HEK293 (cell line): ENCODE data around the gene ACADVL.

ENCODE experiments used
- CTCF ChIA-PET: fragments of 350-600 bp; formaldehyde crosslinking; extraction: SDS; loops from one replicate; lab custom pipeline; 2021; ENCODE audit warnings: antibody characterized with exemption; lab: Yijun Ruan, JAX
- POLR2A ChIA-PET: fragments of 300-600 bp; formaldehyde crosslinking; extraction: SDS; loops from one replicate; lab custom pipeline; 2020; ENCODE audit warnings: antibody characterized with exemption, inconsistent platforms; lab: Yijun Ruan, JAX
- H3K27ac ChIP-seq: fragments of 200-500 bp; sonication (Bioruptor generic); 2 replicates; pipeline ENCODE4 v1.5.1; 2014; ENCODE audit warnings: low read depth, low read length, control low read depth, inconsistent platforms; ENCODE audit errors: extremely low read depth
- H3K36me3 ChIP-seq, 2 experiments: fragments of 200-500 bp in 1 of 2; sonication (Bioruptor generic) in 1 of 2; 1 replicate in 1 of 2; 2 replicates in 1 of 2; pipeline ENCODE4 v1.5.1; 2014 to 2017; ENCODE audit warnings: inconsistent platforms in 2 of 2, low read length in 2 of 2; ENCODE audit not compliant: control insufficient read depth in 2 of 2, insufficient read depth in 1 of 2
- H3K4me1 ChIP-seq: fragments of 200-500 bp; sonication (Bioruptor generic); 2 replicates; pipeline ENCODE4 v1.5.1; 2014; ENCODE audit warnings: mild to moderate bottlenecking, low read length, inconsistent platforms; ENCODE audit not compliant: control insufficient read depth, insufficient read depth
- H3K4me3 ChIP-seq: 2 replicates; pipeline ENCODE4 v1.5.1; 2011; ENCODE audit warnings: low read depth, mild to moderate bottlenecking, control low read depth, low read length, moderate library complexity
- H3K9me3 ChIP-seq: fragments of 200-500 bp; sonication (Bioruptor generic); 2 replicates; pipeline ENCODE4 v1.5.1; 2014; ENCODE audit warnings: low read depth, low read length, inconsistent platforms; ENCODE audit not compliant: control insufficient read depth, insufficient read depth
- GFI1B ChIP-seq: fragments of 450-650 bp; formaldehyde crosslinking; IDR thresholded peaks from 2 replicates; pipeline ENCODE4 v1.5.1; 2016; ENCODE audit warnings: missing biosample characterization, missing genetic modification characterization
- GLIS2 ChIP-seq: fragments of 450-650 bp; formaldehyde crosslinking; IDR thresholded peaks from 2 replicates; pipeline ENCODE4 v1.5.1; 2016; ENCODE audit warnings: missing biosample characterization, missing genetic modification characterization
- MYNN ChIP-seq: fragments of 450-650 bp; formaldehyde crosslinking; IDR thresholded peaks from 2 replicates; pipeline ENCODE4 v1.5.1; 2016; ENCODE audit warnings: missing biosample characterization, missing genetic modification characterization, borderline replicate concordance
- OSR2 ChIP-seq: fragments of 450-650 bp; formaldehyde crosslinking; IDR thresholded peaks from 2 replicates; pipeline ENCODE4 v1.5.1; 2016; ENCODE audit warnings: missing biosample characterization, missing genetic modification characterization
- PRDM10 ChIP-seq: fragments of 450-650 bp; formaldehyde crosslinking; IDR thresholded peaks from 2 replicates; pipeline ENCODE4 v1.5.1; 2016; ENCODE audit warnings: missing biosample characterization, missing genetic modification characterization
- SP7 ChIP-seq: fragments of 450-650 bp; formaldehyde crosslinking; IDR thresholded peaks from 2 replicates; pipeline ENCODE4 v1.5.1; 2016; ENCODE audit warnings: missing biosample characterization, missing genetic modification characterization
- YY1 ChIP-seq: fragments of 450-650 bp; formaldehyde crosslinking; IDR thresholded peaks from 2 replicates; pipeline ENCODE4 v1.5.1; 2018; ENCODE audit warnings: missing biosample characterization, missing genetic modification characterization
- ZBTB1 ChIP-seq: fragments of 450-650 bp; formaldehyde crosslinking; IDR thresholded peaks from 2 replicates; pipeline ENCODE4 v1.5.1; 2016; ENCODE audit warnings: missing biosample characterization, missing genetic modification characterization
- ZBTB48 ChIP-seq: fragments of 450-650 bp; formaldehyde crosslinking; IDR thresholded peaks from 2 replicates; pipeline ENCODE4 v1.5.1; 2016; ENCODE audit warnings: missing biosample characterization, missing genetic modification characterization
- ZFP3 ChIP-seq: fragments of 450-650 bp; formaldehyde crosslinking; IDR thresholded peaks from 2 replicates; pipeline ENCODE4 v1.5.1; 2016; ENCODE audit warnings: low read depth, missing biosample characterization, missing genetic modification characterization
- ZNF221 ChIP-seq: fragments of 450-650 bp; formaldehyde crosslinking; IDR thresholded peaks from 2 replicates; pipeline ENCODE4 v1.5.1; 2017; ENCODE audit warnings: missing biosample characterization, missing genetic modification characterization, borderline replicate concordance
- ZNF266 ChIP-seq: fragments of 450-650 bp; formaldehyde crosslinking; IDR thresholded peaks from 2 replicates; pipeline ENCODE4 v1.5.1; 2016; ENCODE audit warnings: missing biosample characterization, missing genetic modification characterization, low read depth
- ZNF280D ChIP-seq: fragments of 450-650 bp; formaldehyde crosslinking; IDR thresholded peaks from 2 replicates; pipeline ENCODE4 v1.5.1; 2016; ENCODE audit warnings: missing biosample characterization, missing genetic modification characterization
- TF ChIP-seq, protein P1 (sequence below): fragments of 450-650 bp; formaldehyde crosslinking; IDR thresholded peaks from 2 replicates; pipeline ENCODE4 v1.5.1; 2016; ENCODE audit warnings: missing biosample characterization, missing genetic modification characterization
- TF ChIP-seq, protein P2 (sequence below): fragments of 450-650 bp; formaldehyde crosslinking; IDR thresholded peaks from 2 replicates; pipeline ENCODE4 v1.5.1; 2016; ENCODE audit warnings: missing biosample characterization, missing genetic modification characterization, borderline replicate concordance
- TF ChIP-seq, protein P3 (sequence below): fragments of 450-650 bp; formaldehyde crosslinking; IDR thresholded peaks from 2 replicates; pipeline ENCODE4 v1.5.1; 2017; ENCODE audit warnings: missing biosample characterization, missing genetic modification characterization

ACADVL gene

GRCh38 chr17:7236808-7237207 is 17.1 kb downstream of the ACADVL start:
- Histone ChIP-seq H3K27ac (peak overlapping the region; percentile 90), H3K4me1 (peaks cover 10% of the 10 kb centered on the region; the same call in 1 of the 2 replicates), H3K4me3 (no peak overlapping the region; the same call in 1 of the 2 replicates), H3K36me3 (peaks cover 18 to 50% of the 10 kb centered on the region in 2 experiments), H3K9me3 (no peaks in the 10 kb centered on the region)
- ChIA-PET CTCF (interaction anchor here (0.7 to 1.3 kb wide), 3 partner anchors 16 to 1098 kb away, joined by 3 to 6 read pairs (median 4); partner anchors contain the start of genes ACADVL and DLG4), POLR2A (interaction anchor here (0.6 to 14.2 kb wide), 3 partner anchors 15 to 77 kb away, joined by 4 to 284 read pairs (median 4); partner anchors contain the start of genes ACADVL and DLG4)
- TF ChIP-seq ZNF266 (no peak), OSR2 (tag by site-specific recombination) (no peak), YY1 (tag by site-specific recombination) (no peak), ZNF221 (tag by site-specific recombination) (no peak), MYNN (no peak), ZFP3 (tag by site-specific recombination) (no peak)
- TF ChIP-seq, protein P1, sequence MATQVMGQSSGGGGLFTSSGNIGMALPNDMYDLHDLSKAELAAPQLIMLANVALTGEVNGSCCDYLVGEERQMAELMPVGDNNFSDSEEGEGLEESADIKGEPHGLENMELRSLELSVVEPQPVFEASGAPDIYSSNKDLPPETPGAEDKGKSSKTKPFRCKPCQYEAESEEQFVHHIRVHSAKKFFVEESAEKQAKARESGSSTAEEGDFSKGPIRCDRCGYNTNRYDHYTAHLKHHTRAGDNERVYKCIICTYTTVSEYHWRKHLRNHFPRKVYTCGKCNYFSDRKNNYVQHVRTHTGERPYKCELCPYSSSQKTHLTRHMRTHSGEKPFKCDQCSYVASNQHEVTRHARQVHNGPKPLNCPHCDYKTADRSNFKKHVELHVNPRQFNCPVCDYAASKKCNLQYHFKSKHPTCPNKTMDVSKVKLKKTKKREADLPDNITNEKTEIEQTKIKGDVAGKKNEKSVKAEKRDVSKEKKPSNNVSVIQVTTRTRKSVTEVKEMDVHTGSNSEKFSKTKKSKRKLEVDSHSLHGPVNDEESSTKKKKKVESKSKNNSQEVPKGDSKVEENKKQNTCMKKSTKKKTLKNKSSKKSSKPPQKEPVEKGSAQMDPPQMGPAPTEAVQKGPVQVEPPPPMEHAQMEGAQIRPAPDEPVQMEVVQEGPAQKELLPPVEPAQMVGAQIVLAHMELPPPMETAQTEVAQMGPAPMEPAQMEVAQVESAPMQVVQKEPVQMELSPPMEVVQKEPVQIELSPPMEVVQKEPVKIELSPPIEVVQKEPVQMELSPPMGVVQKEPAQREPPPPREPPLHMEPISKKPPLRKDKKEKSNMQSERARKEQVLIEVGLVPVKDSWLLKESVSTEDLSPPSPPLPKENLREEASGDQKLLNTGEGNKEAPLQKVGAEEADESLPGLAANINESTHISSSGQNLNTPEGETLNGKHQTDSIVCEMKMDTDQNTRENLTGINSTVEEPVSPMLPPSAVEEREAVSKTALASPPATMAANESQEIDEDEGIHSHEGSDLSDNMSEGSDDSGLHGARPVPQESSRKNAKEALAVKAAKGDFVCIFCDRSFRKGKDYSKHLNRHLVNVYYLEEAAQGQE, result no peak
- TF ChIP-seq, protein P2, sequence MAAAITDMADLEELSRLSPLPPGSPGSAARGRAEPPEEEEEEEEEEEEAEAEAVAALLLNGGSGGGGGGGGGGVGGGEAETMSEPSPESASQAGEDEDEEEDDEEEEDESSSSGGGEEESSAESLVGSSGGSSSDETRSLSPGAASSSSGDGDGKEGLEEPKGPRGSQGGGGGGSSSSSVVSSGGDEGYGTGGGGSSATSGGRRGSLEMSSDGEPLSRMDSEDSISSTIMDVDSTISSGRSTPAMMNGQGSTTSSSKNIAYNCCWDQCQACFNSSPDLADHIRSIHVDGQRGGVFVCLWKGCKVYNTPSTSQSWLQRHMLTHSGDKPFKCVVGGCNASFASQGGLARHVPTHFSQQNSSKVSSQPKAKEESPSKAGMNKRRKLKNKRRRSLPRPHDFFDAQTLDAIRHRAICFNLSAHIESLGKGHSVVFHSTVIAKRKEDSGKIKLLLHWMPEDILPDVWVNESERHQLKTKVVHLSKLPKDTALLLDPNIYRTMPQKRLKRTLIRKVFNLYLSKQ (tag by site-specific recombination), result no peak

DNA sequence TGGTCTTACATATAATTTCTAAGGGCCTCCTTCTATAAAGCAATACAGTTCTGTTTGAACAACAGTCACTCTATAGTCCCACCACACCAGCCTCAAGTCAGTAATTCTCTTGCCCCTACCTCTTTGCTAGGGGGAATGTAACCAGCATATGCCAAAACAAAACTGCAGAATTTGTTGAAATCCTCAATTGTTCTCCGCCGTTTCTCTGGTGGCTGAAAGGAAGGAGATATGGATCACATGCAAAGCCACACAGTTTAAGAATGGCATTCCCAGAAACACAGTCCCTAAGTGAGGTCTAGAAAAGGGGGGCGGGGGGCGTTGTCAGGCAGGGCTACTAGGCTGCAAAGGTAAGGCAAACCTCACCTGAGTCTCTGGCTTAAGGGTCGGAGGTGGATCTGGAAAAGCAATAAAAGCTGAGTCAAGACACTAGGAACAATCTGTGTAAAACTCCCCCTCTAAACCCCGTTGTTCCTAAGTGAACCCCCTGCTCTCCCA is 17.6 kb downstream of the ACADVL start:
- H3K27ac ChIP-seq, result peak overlapping the region; percentile 90
- H3K36me3 ChIP-seq, result peaks cover 18 to 46% of the 10 kb centered on the region in 2 experiments
- ChIA-PET CTCF (interaction anchor here (0.7 to 3.0 kb wide), 3 partner anchors 17 to 1098 kb away, joined by 3 to 12 read pairs (median 6); partner anchors contain the start of genes ACADVL and DLG4), POLR2A (interaction anchor here (0.6 to 14.2 kb wide), 7 partner anchors 13 to 466 kb away, joined by 4 to 284 read pairs (median 7); partner anchors contain the start of genes ACADVL, DLG4, NEURL4 and POLR2A)
- no peak for TF ChIP-seq SP7 (tag by site-specific recombination)
- no peak for TF ChIP-seq ZNF280D (tag by site-specific recombination)
- 0 out of 2 replicates have a peak, but pooled peaks have one; percentile 41 for TF ChIP-seq ZBTB48 (tag by site-specific recombination)
- peak; percentile 84; the same call in 1 of the 2 replicates for TF ChIP-seq GLIS2 (tag by site-specific recombination)
- TF ChIP-seq ZBTB1 (tag by site-specific recombination), result no peak
- TF ChIP-seq GFI1B, result no peak
- no peak for TF ChIP-seq MYNN
- TF ChIP-seq, protein P3, sequence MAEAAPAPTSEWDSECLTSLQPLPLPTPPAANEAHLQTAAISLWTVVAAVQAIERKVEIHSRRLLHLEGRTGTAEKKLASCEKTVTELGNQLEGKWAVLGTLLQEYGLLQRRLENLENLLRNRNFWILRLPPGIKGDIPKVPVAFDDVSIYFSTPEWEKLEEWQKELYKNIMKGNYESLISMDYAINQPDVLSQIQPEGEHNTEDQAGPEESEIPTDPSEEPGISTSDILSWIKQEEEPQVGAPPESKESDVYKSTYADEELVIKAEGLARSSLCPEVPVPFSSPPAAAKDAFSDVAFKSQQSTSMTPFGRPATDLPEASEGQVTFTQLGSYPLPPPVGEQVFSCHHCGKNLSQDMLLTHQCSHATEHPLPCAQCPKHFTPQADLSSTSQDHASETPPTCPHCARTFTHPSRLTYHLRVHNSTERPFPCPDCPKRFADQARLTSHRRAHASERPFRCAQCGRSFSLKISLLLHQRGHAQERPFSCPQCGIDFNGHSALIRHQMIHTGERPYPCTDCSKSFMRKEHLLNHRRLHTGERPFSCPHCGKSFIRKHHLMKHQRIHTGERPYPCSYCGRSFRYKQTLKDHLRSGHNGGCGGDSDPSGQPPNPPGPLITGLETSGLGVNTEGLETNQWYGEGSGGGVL (tag by site-specific recombination), result no peak
- TF ChIP-seq PRDM10 (tag by site-specific recombination), result peak; percentile 98
- peaks cover 10% of the 10 kb centered on the region; the same call in 1 of the 2 replicates for H3K4me1 ChIP-seq
- H3K4me3 ChIP-seq, result peak overlapping the region; percentile 90
- H3K9me3 ChIP-seq, result no peaks in the 10 kb centered on the region
